ENCODE results near the gene NUPR1.
A peak's percentile ranks its signal among the peaks of the same experiment; 100 is the strongest.
"Not testable (repeated sequence)": the region's sequence is repeated elsewhere in the genome, so short reads cannot be mapped to it uniquely, and the experiment has no call there.

Gene NUPR1

GRCh38 chr16:28497861-28498599 lies 40.7 kb downstream of the NUPR1 start:
- DNase-seq, result no peak

DNA sequence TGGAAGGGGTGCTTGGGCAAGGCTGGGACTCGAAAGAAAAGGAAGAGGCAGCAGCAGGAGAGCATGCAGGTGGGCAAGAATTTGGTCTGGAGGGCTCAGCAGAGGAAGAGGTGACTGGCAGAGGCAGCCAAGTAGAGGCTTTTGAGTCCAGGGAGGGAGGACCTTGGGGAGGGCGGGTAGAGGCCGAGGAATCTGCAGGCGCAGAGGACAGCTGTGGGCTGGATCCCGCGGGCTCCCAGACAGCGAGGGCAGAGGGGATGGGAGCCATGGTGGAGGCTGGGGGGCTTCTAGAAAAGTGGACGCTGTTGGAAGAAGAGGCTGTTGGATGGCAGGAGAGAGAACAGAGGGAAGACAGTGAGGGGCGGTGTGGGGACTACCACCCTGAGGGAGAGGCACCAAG lies 41.4 kb downstream of the NUPR1 start:
- DNase-seq, result no peak

DNA sequence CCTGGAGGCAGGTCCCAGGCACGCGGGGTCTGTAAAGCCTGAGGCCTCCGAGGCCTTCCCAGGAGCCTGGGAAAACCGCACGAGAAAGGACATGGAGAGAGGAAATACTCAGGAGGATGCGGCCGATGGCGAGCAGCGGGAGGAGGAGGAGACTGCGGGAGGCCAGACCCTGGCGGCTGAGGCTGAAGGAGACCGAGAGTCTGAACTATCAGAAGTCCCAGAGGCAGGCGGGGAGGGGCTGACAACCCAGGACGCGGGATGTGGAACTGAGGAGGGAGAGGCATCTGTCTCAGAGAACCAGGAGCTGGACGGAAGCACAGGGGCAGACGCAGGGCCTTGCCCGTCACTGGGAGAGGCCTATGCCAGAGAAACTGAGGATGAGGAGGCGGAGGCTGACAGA lies 41.9 kb downstream of the NUPR1 start:
- DNase-seq, result no peak

DNA sequence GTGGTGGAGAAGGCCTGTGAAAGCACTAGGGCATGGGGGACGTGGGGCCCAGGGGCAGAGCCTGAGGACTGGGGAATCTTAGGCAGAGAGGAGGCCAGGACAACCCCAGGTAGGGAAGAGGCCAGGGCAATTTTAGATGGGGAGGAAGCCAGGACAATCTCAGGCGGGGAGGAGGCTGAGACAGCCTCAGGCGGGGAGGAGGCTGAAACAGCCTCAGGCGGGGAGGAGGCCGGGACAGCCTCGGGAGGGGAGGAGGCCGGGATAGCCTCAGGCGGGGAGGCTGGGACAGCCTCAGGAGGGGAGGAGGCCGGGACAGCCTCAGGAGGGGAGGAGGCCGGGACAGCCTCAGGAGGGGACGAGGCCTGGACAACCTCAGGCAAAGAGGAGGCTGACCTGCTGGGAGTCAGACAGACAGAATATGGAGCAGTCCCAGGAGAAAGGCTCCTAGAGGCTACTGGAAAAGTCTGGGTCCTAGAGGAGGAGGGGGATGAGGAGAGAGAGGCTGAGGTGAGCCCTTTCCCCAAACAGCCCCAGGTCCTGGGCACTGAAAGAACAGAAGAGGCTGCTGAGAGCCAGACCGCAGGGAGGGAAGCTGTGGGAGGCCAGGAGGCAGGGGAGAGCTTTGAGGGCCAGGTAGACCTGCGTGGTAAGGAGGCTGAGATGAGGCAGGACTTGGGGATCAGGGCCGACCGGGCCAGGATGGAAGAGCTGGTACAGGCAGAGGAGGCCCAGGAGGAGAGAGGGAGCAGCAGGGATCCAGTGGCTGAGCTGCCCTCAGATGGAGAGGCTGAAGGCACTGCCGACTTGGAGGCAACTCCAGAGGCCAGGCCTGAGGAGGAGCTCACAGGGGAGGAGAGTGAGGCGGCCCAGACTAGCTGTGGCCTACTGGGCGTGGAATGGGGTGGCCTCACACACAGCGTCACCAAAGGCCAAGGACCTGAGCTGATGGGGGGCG lies 42.7 kb downstream of the NUPR1 start:
- no peak for DNase-seq

DNA sequence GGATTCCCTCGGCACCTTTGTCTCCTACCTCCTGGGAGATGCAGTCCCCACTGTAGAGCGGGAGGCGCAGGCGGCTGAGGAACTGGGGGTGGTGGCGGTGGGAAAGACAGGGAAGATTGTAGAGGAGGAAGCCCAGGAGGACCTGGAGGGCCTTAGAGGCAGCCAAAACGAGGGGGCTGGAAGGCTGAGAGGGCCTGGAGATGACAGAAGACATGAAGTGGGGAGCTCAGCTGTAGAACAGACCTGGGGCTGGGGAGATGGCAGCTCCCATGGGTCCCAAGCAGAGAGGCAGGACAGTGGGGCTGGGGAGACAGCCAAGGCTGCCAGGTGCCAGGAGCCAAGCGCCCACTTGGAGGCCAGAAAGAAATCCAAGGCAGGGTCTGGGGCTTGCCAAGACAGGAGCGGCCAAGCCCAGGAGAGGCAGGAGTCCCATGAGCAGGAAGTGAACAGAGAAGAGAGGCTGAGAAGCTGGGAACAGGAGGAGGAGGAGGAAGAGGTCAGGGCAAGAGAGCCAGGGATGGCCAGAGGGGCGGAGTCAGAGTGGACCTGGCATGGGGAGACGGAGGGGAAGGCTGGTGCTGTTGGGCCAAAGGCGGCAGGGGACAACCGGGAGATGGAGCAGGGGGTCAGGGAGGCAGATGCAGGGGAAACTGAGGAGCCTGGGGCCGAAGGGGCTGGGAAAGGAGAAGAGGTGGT lies 43.5 kb downstream of the NUPR1 start:
- DNase-seq, result no peak

- DNase-seq, result peak; percentile 63 to 96 (median 82)
These were observed 44.5 kb downstream of the NUPR1 start, which contains the start of gene APOBR for GRCh38 chr16:28494121-28494851. TSS of gene APOBR (plus strand) at chr16:28494643. CDS start at chr16:28494682, 39 bp downstream.

GRCh38 chr16:28492511-28492910 lies 46.3 kb downstream of the NUPR1 start:
- DNase-seq, result no peak

GRCh38 chr16:28491970-28492474 lies 46.8 kb downstream of the NUPR1 start, which contains the start of gene CLN3:
TSS of gene CLN3 (minus strand) at chr16:28492074. CDS start at chr16:28491759, 315 bp downstream.
- peak; percentile 74 to 95 (median 80) for DNase-seq

GRCh38 chr16:28491230-28491969 lies 47.4 kb downstream of the NUPR1 start:
- DNase-seq, result no peak

DNA sequence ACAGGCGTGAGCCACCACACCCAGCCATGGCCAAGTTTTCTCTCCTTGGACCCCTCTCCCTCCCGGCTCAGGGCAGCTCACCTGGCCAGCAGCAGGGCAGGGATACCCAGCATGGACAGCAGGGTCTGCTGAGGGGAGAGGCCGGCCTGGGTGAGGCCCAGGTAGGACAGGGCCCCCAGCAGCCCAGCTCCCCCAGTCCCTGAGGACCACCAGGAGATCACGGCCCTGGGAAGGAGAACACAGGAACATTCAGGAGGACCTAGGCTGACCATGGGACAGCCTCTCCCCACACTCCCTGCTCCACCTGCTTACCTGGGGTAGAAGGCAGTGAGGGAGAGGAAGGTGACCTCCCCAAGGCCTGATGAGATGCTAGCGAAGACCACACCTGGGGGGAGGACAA lies 52.5 kb downstream of the NUPR1 start:
- no peak for DNase-seq

DNA sequence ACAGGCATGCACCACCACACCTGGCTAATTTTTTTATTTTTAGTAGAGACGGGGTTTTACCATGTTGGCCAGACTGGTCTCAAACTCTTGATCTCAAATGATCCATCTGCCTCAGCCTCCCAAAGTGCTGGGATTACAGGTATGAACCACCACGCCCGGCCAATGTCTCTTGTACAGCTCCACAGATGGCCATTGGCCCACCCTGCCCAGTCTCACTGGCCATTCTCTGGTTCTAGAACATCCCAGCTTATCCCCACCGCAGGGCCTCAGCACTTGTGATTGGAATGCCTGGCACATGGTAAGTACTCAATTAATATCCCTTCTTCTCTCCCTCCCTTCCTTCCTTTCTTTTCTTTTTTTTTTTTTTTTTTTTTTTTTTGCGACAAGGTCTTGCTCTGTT lies 55.4 kb downstream of the NUPR1 start:
- not testable (repeated sequence) for DNase-seq
